ENCODE results near the gene HSPB6.
"Not testable (repeated sequence)": the region's sequence is repeated elsewhere in the genome, so short reads cannot be mapped to it uniquely, and the experiment has no call there.

The HSPB6 gene

GRCh38 chr19:35774274-35775045 lies 17.6 kb upstream of the HSPB6 start:
- no peak overlapping the region for H3K4me3 ChIP-seq (ENCODE audit: control insufficient read depth, low read depth, low read length)
- no peak for TF ChIP-seq CTCF (IDR thresholded peaks at IDR 0.05; ENCODE audit: control insufficient read depth, insufficient read depth, low read depth, low read length, missing control alignments)
- DNase-seq (ENCODE audit: low read depth), result no peak

- H3K4me3 ChIP-seq (ENCODE audit: control insufficient read depth, low read depth, low read length), result no peak overlapping the region
- no peak for TF ChIP-seq CTCF (IDR thresholded peaks at IDR 0.05; ENCODE audit: control insufficient read depth, insufficient read depth, low read depth, low read length, missing control alignments)
- no peak for DNase-seq (ENCODE audit: low read depth)
Measured at GRCh38 chr19:35773020-35773806, 16.4 kb upstream of the HSPB6 start.

GRCh38 chr19:35772362-35772761 lies 15.5 kb upstream of the HSPB6 start:
- not testable (repeated sequence) for H3K4me3 ChIP-seq (ENCODE audit: control insufficient read depth, low read depth, low read length); DNase-seq (ENCODE audit: low read depth)

GRCh38 chr19:35768082-35768421 lies 11.2 kb upstream of the HSPB6 start:
- DNase-seq (ENCODE audit: low read depth), result no peak
- TF ChIP-seq CTCF (IDR thresholded peaks at IDR 0.05; ENCODE audit: control insufficient read depth, insufficient read depth, low read depth, low read length, missing control alignments), result no peak
- no peak overlapping the region for H3K4me3 ChIP-seq (ENCODE audit: control insufficient read depth, low read depth, low read length)

GRCh38 chr19:35767288-35768081 lies 10.7 kb upstream of the HSPB6 start:
- TF ChIP-seq CTCF (IDR thresholded peaks at IDR 0.05; ENCODE audit: control insufficient read depth, insufficient read depth, low read depth, low read length, missing control alignments), result no peak
- DNase-seq (ENCODE audit: low read depth), result no peak
- no peak overlapping the region for H3K4me3 ChIP-seq (ENCODE audit: control insufficient read depth, low read depth, low read length)

- no peak for DNase-seq (ENCODE audit: low read depth)
- no peak for TF ChIP-seq CTCF (IDR thresholded peaks at IDR 0.05; ENCODE audit: control insufficient read depth, insufficient read depth, low read depth, low read length, missing control alignments)
Measured at GRCh38 chr19:35766571-35767104, 9.8 kb upstream of the HSPB6 start.

More at GRCh38 chr19:35766571-35767104, 9.8 kb upstream of the HSPB6 start:
- H3K4me3 ChIP-seq (ENCODE audit: control insufficient read depth, low read depth, low read length), result no peak overlapping the region
